ENCODE measurements around the gene EGFR. TPM values are rescaled to one million over a fixed set of nuclear protein-coding genes. Genes with fewer than 3 reads are reported as not detected.

Gene EGFR
- polyA plus RNA-seq, 1 of the 3 experiments (the other 2 are of a cell fraction), result 37.6 TPM

- Histone ChIP-seq H3K4me3 (ENCODE audit: low read depth in 2 of 2, low read length in 1 of 2) (no peak overlapping the region), H2AFZ (ENCODE audit: low read depth) (no peak overlapping the region), H3K4me1 (ENCODE audit: control insufficient read depth in 1 of 2, insufficient read depth in 2 of 2, low read depth in 1 of 2, low read length in 1 of 2) (peaks cover 0 to 11% of the 10 kb centered on the region in 2 experiments; a peak in 1 of 4 replicates), H3K27ac (ENCODE audit: low read depth in 2 of 2, low read length in 1 of 2) (no peak overlapping the region), H3K4me2 (no peak overlapping the region), H3K9ac (no peak overlapping the region), H3K9me2 (no peaks in the 10 kb centered on the region), H4K20me1 (ENCODE audit: insufficient read depth) (no peaks in the 10 kb centered on the region), H3K36me3 (replicated peaks in 1 of 2; ENCODE audit: control insufficient read depth in 1 of 2, insufficient read depth in 2 of 2, low read length in 1 of 2) (peaks cover 71 to 85% of the 10 kb centered on the region in 2 experiments), H3K27me3 (ENCODE audit: insufficient read depth) (no peaks in the 10 kb centered on the region), H3K79me2 (ENCODE audit: insufficient read depth) (peaks cover 8% of the 10 kb centered on the region; the same call in 1 of the 2 replicates), H3K9me3 (no peaks in the 10 kb centered on the region), H3F3A (replicated peaks; ENCODE audit: insufficient read depth) (peaks cover 8% of the 10 kb centered on the region)
- POLR2A ChIA-PET, result interaction anchor here (0.6 kb wide), 1 partner anchor 10 kb away, joined by 3 read pairs; no protein-coding TSS in a partner anchor
- 95% methylated on average over 2 of the region's 2 CpGs for WGBS (ENCODE audit: low lambda C conversion rate)
- no peak for DNase-seq
- TF ChIP-seq SIN3A (IDR thresholded peaks at IDR 0.05; ENCODE audit: borderline replicate concordance, low read depth, low read length) (no peak), TCF12 (IDR thresholded peaks at IDR 0.05) (no peak), FOXJ3 (CRISPR knock-in tag; IDR thresholded peaks at IDR 0.05) (no peak), NRF1 (IDR thresholded peaks at IDR 0.05; ENCODE audit: low read depth, low read length) (no peak), FOSL2 (IDR thresholded peaks at IDR 0.05; ENCODE audit: borderline replicate concordance, low read depth) (no peak), MAX (IDR thresholded peaks at IDR 0.05; ENCODE audit: low read depth) (no peak), EZH2phosphoT487 (IDR thresholded peaks at IDR 0.05; ENCODE audit: borderline replicate concordance, low read depth) (no peak), PBX3 (IDR thresholded peaks at IDR 0.05) (no peak), ZBTB33 (IDR thresholded peaks at IDR 0.05; ENCODE audit: borderline replicate concordance, low read depth) (no peak), IRF3 (IDR thresholded peaks at IDR 0.05; ENCODE audit: low read depth, low read length) (no peak), YY1 (IDR thresholded peaks at IDR 0.05; ENCODE audit: low read depth) (no peak)
- CTCF ChIA-PET, result interaction anchor here (1.2 to 17.9 kb wide), 5 partner anchors 9 to 359 kb away, joined by 3 to 211 read pairs (median 7); no protein-coding TSS in a partner anchor
Observed at GRCh38 chr7:55147736-55148135, 128.9 kb downstream of the EGFR start.

GRCh38 chr7:55148571-55148970, 129.8 kb downstream of the EGFR start:
- WGBS (ENCODE audit: low lambda C conversion rate), result 75% methylated on average over 3 of the region's 3 CpGs
- Histone ChIP-seq H3K9me3 (no peaks in the 10 kb centered on the region), H3K27me3 (ENCODE audit: insufficient read depth) (no peaks in the 10 kb centered on the region), H2AFZ (ENCODE audit: low read depth) (no peak overlapping the region), H3K79me2 (ENCODE audit: insufficient read depth) (peaks cover 8% of the 10 kb centered on the region; the same call in 1 of the 2 replicates), H4K20me1 (ENCODE audit: insufficient read depth) (no peaks in the 10 kb centered on the region), H3K4me1 (ENCODE audit: control insufficient read depth in 1 of 2, insufficient read depth in 2 of 2, low read depth in 1 of 2, low read length in 1 of 2) (peaks cover 0 to 11% of the 10 kb centered on the region in 2 experiments; a peak in 1 of 4 replicates), H3K4me2 (no peak overlapping the region), H3K36me3 (replicated peaks in 1 of 2; ENCODE audit: control insufficient read depth in 1 of 2, insufficient read depth in 2 of 2, low read length in 1 of 2) (peaks cover 71 to 85% of the 10 kb centered on the region in 2 experiments), H3K4me3 (ENCODE audit: low read depth in 2 of 2, low read length in 1 of 2) (no peak overlapping the region), H3K9ac (no peak overlapping the region), H3K9me2 (no peaks in the 10 kb centered on the region), H3F3A (replicated peaks; ENCODE audit: insufficient read depth) (peaks cover 8% of the 10 kb centered on the region), H3K27ac (ENCODE audit: low read depth in 2 of 2, low read length in 1 of 2) (no peak overlapping the region)
- ChIA-PET POLR2A (no interaction called here), CTCF (interaction anchor here (0.6 to 17.9 kb wide), 2 partner anchors 59 to 106 kb away, joined by 3 to 211 read pairs; no protein-coding TSS in a partner anchor)
- TF ChIP-seq NRF1 (IDR thresholded peaks at IDR 0.05; ENCODE audit: low read depth, low read length) (no peak), RCOR1 (IDR thresholded peaks at IDR 0.05; ENCODE audit: low read length) (no peak), GABPA (IDR thresholded peaks at IDR 0.05; ENCODE audit: low read depth) (no peak), MAX (IDR thresholded peaks at IDR 0.05; ENCODE audit: low read depth) (no peak), SIN3A (IDR thresholded peaks at IDR 0.05; ENCODE audit: borderline replicate concordance, low read depth, low read length) (no peak), FOSL2 (IDR thresholded peaks at IDR 0.05; ENCODE audit: borderline replicate concordance, low read depth) (no peak), CTCF (IDR thresholded peaks at IDR 0.05) (no peak), NFIC (IDR thresholded peaks at IDR 0.05; ENCODE audit: borderline replicate concordance) (no peak), TAF1 (IDR thresholded peaks at IDR 0.05; ENCODE audit: borderline replicate concordance, low read depth, low read length) (no peak), FOXJ3 (CRISPR knock-in tag; IDR thresholded peaks at IDR 0.05) (no peak), EZH2phosphoT487 (IDR thresholded peaks at IDR 0.05; ENCODE audit: borderline replicate concordance, low read depth) (no peak), ZBTB33 (IDR thresholded peaks at IDR 0.05; ENCODE audit: borderline replicate concordance, low read depth) (no peak)
- DNase-seq, result no peak

All from SK-N-SH (cell line).